OCI-LY7 (cell line): Measurements from ENCODE around the gene ZNF700. TPM values are rescaled to one million over a fixed set of nuclear protein-coding genes. Genes with fewer than 3 reads are reported as not detected.
"Not testable (repeated sequence)": the region's sequence is repeated elsewhere in the genome, so short reads cannot be mapped to it uniquely, and the experiment has no call there.

Experiments used
- BruUV-seq: library from RNA; stranded (reverse); fragments of 400-500 nt; replicated peaks from 2 replicates; lab custom pipeline; 2021; lab: Mats Ljungman, UMichigan
- CTCF ChIA-PET: fragments of 300-600 bp; sonication (Branson Sonifier 250); formaldehyde crosslinking; loops from one replicate; lab custom pipeline; 2022; ENCODE audit warnings: antibody characterized with exemption; ENCODE audit not compliant: unreplicated experiment; lab: Charles Lee
- POLR2A ChIA-PET: fragments of 300-600 bp; sonication (Branson Sonifier 250); formaldehyde crosslinking; loops from one replicate; lab custom pipeline; 2022; ENCODE audit warnings: antibody characterized with exemption; lab: Charles Lee
- DNase-seq: peaks from one replicate; pipeline ENCODE4 v3.0.0-alpha.2; 2015; ENCODE audit warnings: low spot score
- H2AFZ ChIP-seq: fragments of 200-600 bp; sonication (generic), shearing (Covaris generic); 2 replicates; pipeline ENCODE4 v1.6.1; 2014; ENCODE audit warnings: mild to moderate bottlenecking, antibody characterized with exemption, low read length, moderate library complexity
- H3K27ac ChIP-seq: fragments of 200-600 bp; sonication (generic); 2 replicates; pipeline ENCODE4 v1.5.1; 2014; ENCODE audit warnings: mixed run types, low read depth, mild to moderate bottlenecking, moderate library complexity, low read length, inconsistent platforms; ENCODE audit not compliant: poor library complexity, severe bottlenecking
- H3K36me3 ChIP-seq: fragments of 200-600 bp; sonication (generic); 2 replicates; pipeline ENCODE4 v1.6.1; 2014; ENCODE audit warnings: mild to moderate bottlenecking, antibody characterized with exemption, low read length, moderate library complexity, mixed read lengths; ENCODE audit not compliant: insufficient read depth
- H3K4me1 ChIP-seq: fragments of 200-600 bp; sonication (generic); 2 replicates; pipeline ENCODE4 v1.5.1; 2014; ENCODE audit warnings: mild to moderate bottlenecking, low read length; ENCODE audit not compliant: insufficient read depth, poor library complexity, severe bottlenecking
- H3K4me2 ChIP-seq: fragments of 200-600 bp; sonication (generic); 2 replicates; pipeline ENCODE4 v1.6.1; 2014; ENCODE audit warnings: mild to moderate bottlenecking, low read length
- H3K4me3 ChIP-seq: fragments of 200-600 bp; sonication (generic); 2 replicates; pipeline ENCODE4 v1.5.1; 2014; ENCODE audit warnings: mild to moderate bottlenecking, low read depth, low read length; ENCODE audit not compliant: poor library complexity, severe bottlenecking
- H3K79me2 ChIP-seq: fragments of 200-600 bp; sonication (generic); 2 replicates; pipeline ENCODE4 v1.6.1; 2016; ENCODE audit warnings: low read depth, mild to moderate bottlenecking, low read length, moderate library complexity, mixed read lengths; ENCODE audit not compliant: insufficient read depth
- H3K9me2 ChIP-seq: fragments of 200-600 bp; sonication (generic); 2 replicates; pipeline ENCODE4 v1.6.1; 2016; ENCODE audit warnings: mild to moderate bottlenecking, low read length, mixed read lengths; ENCODE audit not compliant: insufficient read depth
- H3K9me3 ChIP-seq: fragments of 200-600 bp; sonication (generic); 2 replicates; pipeline ENCODE4 v1.6.1; 2014; ENCODE audit warnings: mild to moderate bottlenecking, mixed run types, low read length, mixed read lengths
- H4K20me1 ChIP-seq: fragments of 200-600 bp; sonication (generic); 2 replicates; pipeline ENCODE4 v1.6.1; 2014; ENCODE audit warnings: mild to moderate bottlenecking, antibody characterized with exemption, low read length, moderate library complexity, mixed read lengths; ENCODE audit not compliant: insufficient read depth
- EZH2phosphoT487 ChIP-seq: fragments of 200-600 bp; sonication (generic); IDR thresholded peaks from 2 replicates; pipeline ENCODE4 v1.6.1; 2018; ENCODE audit warnings: low read depth, borderline replicate concordance, mild to moderate bottlenecking, mixed run types, antibody characterized with exemption, low read length, moderate library complexity, mixed read lengths
- intact Hi-C: fragments of 100-400 bp; cut with micrococcal nuclease; formaldehyde crosslinking; loops from one replicate; pipeline ENCODE4 v1.10.0; 2022; ENCODE audit not compliant: unreplicated experiment
- total RNA-seq, 2 experiments: library from RNA; depleted of rRNA in 1 of 2; stranded (reverse); fragments of >200 nt in 1 of 2; shearing (Covaris generic) in 1 of 2; gene quantifications; 2 replicates each; pipeline ENCODE4 v1.2.3, GENCODE V29; 2014 to 2022
- TF ChIP-seq, protein P1 (sequence below): fragments of 200-600 bp; sonication (generic); conservative IDR thresholded peaks from 2 replicates; pipeline ENCODE4 v1.5.1; 2014; ENCODE audit warnings: mild to moderate bottlenecking, antibody characterized with exemption, low read length, moderate library complexity, mixed read lengths

ZNF700 gene
- total RNA-seq, 2 experiments from 2014 or later, result 18.2 to 28.2 TPM

DNA sequence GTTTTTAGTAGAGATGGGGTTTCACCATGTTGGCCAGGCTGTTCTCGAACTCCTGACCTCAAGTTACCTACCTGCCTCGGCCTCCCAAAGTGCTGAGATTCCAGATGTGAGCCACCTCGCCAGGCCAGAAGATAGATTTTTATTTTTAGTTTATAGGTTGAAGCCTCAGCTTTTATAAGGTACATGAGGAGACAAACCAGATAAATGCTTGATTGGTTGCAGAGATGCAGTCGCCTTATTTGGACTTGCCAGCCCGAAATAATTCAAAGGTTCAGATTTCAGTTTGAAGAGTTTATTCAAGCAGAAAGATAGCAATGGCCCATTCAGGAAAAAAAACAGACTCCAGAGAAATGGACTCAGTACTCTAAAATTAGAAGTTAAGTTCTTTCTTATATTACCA, 34.3 kb upstream of the ZNF700 start:
- H3K9me3 ChIP-seq, result no peaks in the 10 kb centered on the region
- intact Hi-C loops, result no loop called here
- no peak overlapping the region for H3K27ac ChIP-seq
- no peak for DNase-seq
- H3K79me2 ChIP-seq, result no peaks in the 10 kb centered on the region
- H2AFZ ChIP-seq, result no peak overlapping the region
- ChIA-PET CTCF (no interaction called here), POLR2A (no interaction called here)
- no peak overlapping the region for H3K4me3 ChIP-seq
- no peaks in the 10 kb centered on the region for H3K9me2 ChIP-seq
- BruUV-seq, result no TSS peak
- H4K20me1 ChIP-seq, result no peaks in the 10 kb centered on the region
- no peak for TF ChIP-seq EZH2phosphoT487
- H3K36me3 ChIP-seq, result no peaks in the 10 kb centered on the region
- peaks cover 14% of the 10 kb centered on the region for H3K4me1 ChIP-seq
- H3K4me2 ChIP-seq, result no peak overlapping the region

DNA sequence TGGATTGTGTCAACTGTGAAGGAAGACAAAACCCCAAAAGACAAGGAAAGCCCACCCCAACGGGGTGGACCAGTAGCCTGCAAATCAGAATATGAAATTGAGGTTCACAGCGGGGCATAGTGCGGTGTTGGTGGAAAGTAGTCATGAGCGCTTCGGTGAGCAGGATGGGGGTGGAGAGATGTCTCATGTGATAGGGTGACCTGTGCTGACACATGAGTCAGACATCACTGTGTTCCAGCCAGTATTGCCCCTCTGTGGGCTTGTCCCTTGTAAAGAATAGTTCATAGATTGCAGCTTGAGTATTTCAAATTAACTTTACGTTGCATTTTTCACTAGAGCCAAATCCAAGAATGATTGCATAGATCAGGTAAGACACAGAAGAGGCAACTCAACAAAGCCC, 30.1 kb upstream of the ZNF700 start:
- H3K27ac ChIP-seq, result no peak overlapping the region
- H3K4me3 ChIP-seq, result no peak overlapping the region
- POLR2A ChIA-PET, result no interaction called here
- no peaks in the 10 kb centered on the region for H3K4me1 ChIP-seq
- TF ChIP-seq EZH2phosphoT487, result no peak
- H2AFZ ChIP-seq, result no peak overlapping the region
- H3K9me3 ChIP-seq, result no peaks in the 10 kb centered on the region
- DNase-seq, result no peak
- H4K20me1 ChIP-seq, result no peaks in the 10 kb centered on the region
- intact Hi-C loops, result no loop called here
- no peaks in the 10 kb centered on the region for H3K9me2 ChIP-seq
- H3K79me2 ChIP-seq, result no peaks in the 10 kb centered on the region
- no peaks in the 10 kb centered on the region for H3K36me3 ChIP-seq
- no peak overlapping the region for H3K4me2 ChIP-seq
- BruUV-seq, result no TSS peak
- CTCF ChIA-PET, result no interaction called here

DNA sequence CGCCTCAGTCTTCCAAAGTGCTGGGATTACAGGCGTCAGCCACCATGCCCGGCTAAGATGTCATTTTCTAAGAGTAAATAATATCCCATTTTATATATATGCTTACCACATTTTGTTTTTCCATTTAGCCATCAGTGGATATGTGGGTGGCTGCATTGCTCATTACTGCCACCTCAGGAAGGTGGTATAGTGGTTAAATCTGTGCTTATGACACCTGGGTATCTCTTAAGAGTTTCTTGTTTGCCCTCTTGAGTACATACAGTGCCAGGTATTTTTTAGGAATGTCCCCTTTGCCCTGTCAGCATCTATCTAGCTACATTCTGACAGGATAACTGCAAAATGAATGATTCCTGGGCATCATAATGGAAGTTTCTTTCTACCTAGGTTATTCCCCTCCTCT, 22.7 kb upstream of the ZNF700 start:
- Histone ChIP-seq H2AFZ (no peak overlapping the region), H3K79me2 (no peaks in the 10 kb centered on the region), H3K4me2 (no peak overlapping the region), H3K4me1 (no peaks in the 10 kb centered on the region), H3K36me3 (peaks cover 23% of the 10 kb centered on the region), H3K27ac (no peak overlapping the region), H4K20me1 (no peaks in the 10 kb centered on the region), H3K9me2 (no peaks in the 10 kb centered on the region), H3K4me3 (no peak overlapping the region), H3K9me3 (no peaks in the 10 kb centered on the region)
- POLR2A ChIA-PET, result no interaction called here
- DNase-seq, result no peak
- intact Hi-C loops, result no loop called here
- TF ChIP-seq, protein P1, sequence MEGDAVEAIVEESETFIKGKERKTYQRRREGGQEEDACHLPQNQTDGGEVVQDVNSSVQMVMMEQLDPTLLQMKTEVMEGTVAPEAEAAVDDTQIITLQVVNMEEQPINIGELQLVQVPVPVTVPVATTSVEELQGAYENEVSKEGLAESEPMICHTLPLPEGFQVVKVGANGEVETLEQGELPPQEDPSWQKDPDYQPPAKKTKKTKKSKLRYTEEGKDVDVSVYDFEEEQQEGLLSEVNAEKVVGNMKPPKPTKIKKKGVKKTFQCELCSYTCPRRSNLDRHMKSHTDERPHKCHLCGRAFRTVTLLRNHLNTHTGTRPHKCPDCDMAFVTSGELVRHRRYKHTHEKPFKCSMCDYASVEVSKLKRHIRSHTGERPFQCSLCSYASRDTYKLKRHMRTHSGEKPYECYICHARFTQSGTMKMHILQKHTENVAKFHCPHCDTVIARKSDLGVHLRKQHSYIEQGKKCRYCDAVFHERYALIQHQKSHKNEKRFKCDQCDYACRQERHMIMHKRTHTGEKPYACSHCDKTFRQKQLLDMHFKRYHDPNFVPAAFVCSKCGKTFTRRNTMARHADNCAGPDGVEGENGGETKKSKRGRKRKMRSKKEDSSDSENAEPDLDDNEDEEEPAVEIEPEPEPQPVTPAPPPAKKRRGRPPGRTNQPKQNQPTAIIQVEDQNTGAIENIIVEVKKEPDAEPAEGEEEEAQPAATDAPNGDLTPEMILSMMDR, result peak; percentile 60
- TF ChIP-seq EZH2phosphoT487, result no peak
- CTCF ChIA-PET, result no interaction called here
- BruUV-seq, result no TSS peak

DNA sequence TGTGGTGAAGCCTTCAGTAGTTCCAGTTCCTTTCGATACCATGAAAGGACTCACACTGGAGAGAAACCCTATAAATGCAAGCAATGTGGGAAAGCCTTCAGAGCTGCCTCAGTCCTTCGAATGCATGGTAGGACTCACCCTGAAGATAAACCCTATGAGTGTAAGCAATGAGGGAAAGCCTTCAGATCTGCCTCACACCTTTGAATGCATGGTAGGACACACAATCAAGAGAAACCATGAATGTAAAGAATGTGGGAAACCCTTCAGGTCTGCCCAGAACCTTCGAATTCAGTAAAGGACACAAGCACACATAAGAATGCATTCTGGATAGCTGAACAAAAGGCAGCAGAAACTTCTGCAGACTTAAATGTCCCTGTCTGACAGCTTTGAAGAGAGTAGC, 19.0 kb upstream of the ZNF700 start:
- H3K27ac ChIP-seq, result no peak overlapping the region
- no peak for DNase-seq
- no TSS peak for BruUV-seq
- H3K4me1 ChIP-seq, result no peaks in the 10 kb centered on the region
- ChIA-PET POLR2A (interaction anchor here (0.6 kb wide), 1 partner anchor 143 kb away, joined by 4 read pairs; no protein-coding TSS in a partner anchor), CTCF (no interaction called here)
- peaks cover 23% of the 10 kb centered on the region for H3K36me3 ChIP-seq
- H3K9me3 ChIP-seq, result no peaks in the 10 kb centered on the region
- no peak overlapping the region for H2AFZ ChIP-seq
- no peak overlapping the region for H3K4me3 ChIP-seq
- intact Hi-C loops, result no loop called here
- H4K20me1 ChIP-seq, result no peaks in the 10 kb centered on the region
- TF ChIP-seq EZH2phosphoT487, result no peak
- TF ChIP-seq, protein P1, result no peak
- H3K4me2 ChIP-seq, result no peak overlapping the region
- H3K79me2 ChIP-seq, result no peaks in the 10 kb centered on the region
- no peaks in the 10 kb centered on the region for H3K9me2 ChIP-seq

DNA sequence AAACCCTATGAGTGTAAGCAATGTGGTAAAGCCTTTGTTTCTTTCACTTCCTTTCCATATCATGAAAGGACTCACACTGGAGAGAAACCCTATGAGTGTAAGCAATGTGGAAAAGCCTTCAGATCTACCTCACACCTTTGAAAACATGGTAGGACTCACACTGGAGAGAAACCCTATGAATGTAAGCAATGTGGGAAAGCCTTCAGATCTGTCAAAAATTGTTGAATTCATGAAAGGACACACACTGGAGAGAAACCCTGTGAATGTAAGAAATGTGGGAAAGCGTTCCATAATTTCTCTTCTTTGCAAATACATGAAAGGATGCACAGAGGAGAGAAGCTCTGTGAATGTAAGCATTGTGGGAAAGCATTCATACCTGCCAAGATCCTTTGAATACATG, 13.0 kb upstream of the ZNF700 start:
- H3K9me2 ChIP-seq, H2AFZ ChIP-seq, H3K4me2 ChIP-seq, CTCF ChIA-PET, H3K4me1 ChIP-seq, H3K9me3 ChIP-seq, H3K4me3 ChIP-seq, H4K20me1 ChIP-seq, BruUV-seq, DNase-seq, POLR2A ChIA-PET, intact Hi-C loops, H3K27ac ChIP-seq, H3K36me3 ChIP-seq, H3K79me2 ChIP-seq: not testable (repeated sequence)
